Measurements from ENCODE around the gene DET1.
"Not testable (repeated sequence)": the region's sequence is repeated elsewhere in the genome, so short reads cannot be mapped to it uniquely, and the experiment has no call there.

DET1 gene

DNA sequence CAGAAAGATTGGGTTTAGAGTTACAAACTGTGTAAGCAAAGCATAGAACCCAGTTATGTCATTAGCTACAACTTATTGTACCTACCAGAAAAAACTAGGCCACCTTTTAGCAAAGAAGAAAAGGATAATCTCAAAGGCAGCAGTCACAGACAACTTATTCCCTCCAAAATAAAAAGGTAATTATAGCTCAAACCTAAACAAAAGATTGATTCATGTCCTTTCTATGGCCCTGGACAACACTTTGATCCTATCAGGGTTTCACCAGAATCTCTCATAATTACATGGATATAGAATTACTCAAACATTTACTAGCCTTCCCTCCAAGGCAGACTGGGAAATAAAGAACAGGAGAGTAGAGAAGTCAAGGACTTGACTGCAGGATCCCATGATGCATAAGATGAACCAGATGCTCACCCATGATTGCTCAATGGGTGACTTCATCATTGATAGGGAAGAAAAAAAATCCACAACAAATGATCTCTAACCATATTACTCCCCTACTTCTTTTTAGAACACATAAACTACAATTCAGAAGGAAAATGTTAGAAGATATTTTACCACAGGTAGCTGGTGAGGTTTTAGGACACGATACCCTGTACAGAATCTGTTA, 17.4 kb downstream of the DET1 start:
- no peak overlapping the region for H3K27ac ChIP-seq (ENCODE audit: low read length)
- no peak overlapping the region for H2AFZ ChIP-seq (ENCODE audit: low read length)
- no peaks in the 10 kb centered on the region for H3K9me2 ChIP-seq (replicated peaks; ENCODE audit: insufficient read depth, low read length)
- H3K79me2 ChIP-seq (ENCODE audit: low read length) = no peaks in the 10 kb centered on the region
- no peak overlapping the region for H3K4me2 ChIP-seq (ENCODE audit: low read depth, low read length)
- H4K20me1 ChIP-seq (ENCODE audit: insufficient read depth, low read length) = no peaks in the 10 kb centered on the region
- no peaks in the 10 kb centered on the region for H3K9me3 ChIP-seq (replicated peaks; ENCODE audit: insufficient read depth, low read length)
- H3K9ac ChIP-seq (ENCODE audit: low read length) = no peak overlapping the region
- no peaks in the 10 kb centered on the region for H3F3A ChIP-seq (ENCODE audit: insufficient read depth, low read length)
- DNase-seq = no peak
- H3K27me3 ChIP-seq (replicated peaks; ENCODE audit: insufficient read depth, low read length) = no peaks in the 10 kb centered on the region
- no peak overlapping the region for H3K4me3 ChIP-seq (ENCODE audit: low read length)
- TF ChIP-seq EZH2 (optimal IDR thresholded peaks at IDR 0.05; ENCODE audit: low read depth, low read length) = no peak
- TF ChIP-seq, protein P1, sequence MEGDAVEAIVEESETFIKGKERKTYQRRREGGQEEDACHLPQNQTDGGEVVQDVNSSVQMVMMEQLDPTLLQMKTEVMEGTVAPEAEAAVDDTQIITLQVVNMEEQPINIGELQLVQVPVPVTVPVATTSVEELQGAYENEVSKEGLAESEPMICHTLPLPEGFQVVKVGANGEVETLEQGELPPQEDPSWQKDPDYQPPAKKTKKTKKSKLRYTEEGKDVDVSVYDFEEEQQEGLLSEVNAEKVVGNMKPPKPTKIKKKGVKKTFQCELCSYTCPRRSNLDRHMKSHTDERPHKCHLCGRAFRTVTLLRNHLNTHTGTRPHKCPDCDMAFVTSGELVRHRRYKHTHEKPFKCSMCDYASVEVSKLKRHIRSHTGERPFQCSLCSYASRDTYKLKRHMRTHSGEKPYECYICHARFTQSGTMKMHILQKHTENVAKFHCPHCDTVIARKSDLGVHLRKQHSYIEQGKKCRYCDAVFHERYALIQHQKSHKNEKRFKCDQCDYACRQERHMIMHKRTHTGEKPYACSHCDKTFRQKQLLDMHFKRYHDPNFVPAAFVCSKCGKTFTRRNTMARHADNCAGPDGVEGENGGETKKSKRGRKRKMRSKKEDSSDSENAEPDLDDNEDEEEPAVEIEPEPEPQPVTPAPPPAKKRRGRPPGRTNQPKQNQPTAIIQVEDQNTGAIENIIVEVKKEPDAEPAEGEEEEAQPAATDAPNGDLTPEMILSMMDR (IDR thresholded peaks at IDR 0.05; ENCODE audit: low read length) = no peak
- no peak for TF ChIP-seq EZH2phosphoT487 (IDR thresholded peaks at IDR 0.05; ENCODE audit: low read length)
- H3K4me1 ChIP-seq (ENCODE audit: low read length) = no peaks in the 10 kb centered on the region
- H3K36me3 ChIP-seq (replicated peaks; ENCODE audit: insufficient read depth, low read length) = peaks cover 3% of the 10 kb centered on the region; the same call in 1 of the 2 replicates

- no peak overlapping the region for H3K9ac ChIP-seq (ENCODE audit: low read length)
- H3F3A ChIP-seq (ENCODE audit: insufficient read depth, low read length) = no peaks in the 10 kb centered on the region
- H4K20me1 ChIP-seq (ENCODE audit: insufficient read depth, low read length) = no peaks in the 10 kb centered on the region
- H3K4me2 ChIP-seq (ENCODE audit: low read depth, low read length) = no peak overlapping the region
- DNase-seq = no peak
- no peaks in the 10 kb centered on the region for H3K4me1 ChIP-seq (ENCODE audit: low read length)
- H3K27me3 ChIP-seq (replicated peaks; ENCODE audit: insufficient read depth, low read length) = no peaks in the 10 kb centered on the region
- H3K9me2 ChIP-seq (replicated peaks; ENCODE audit: insufficient read depth, low read length) = no peaks in the 10 kb centered on the region
- no peak for TF ChIP-seq EZH2 (optimal IDR thresholded peaks at IDR 0.05; ENCODE audit: low read depth, low read length)
- no peak for TF ChIP-seq EZH2phosphoT487 (IDR thresholded peaks at IDR 0.05; ENCODE audit: low read length)
- TF ChIP-seq, protein P1 (IDR thresholded peaks at IDR 0.05; ENCODE audit: low read length) = no peak
- peaks cover 3% of the 10 kb centered on the region; the same call in 1 of the 2 replicates for H3K36me3 ChIP-seq (replicated peaks; ENCODE audit: insufficient read depth, low read length)
- H3K27ac ChIP-seq (ENCODE audit: low read length) = no peak overlapping the region
- no peaks in the 10 kb centered on the region for H3K79me2 ChIP-seq (ENCODE audit: low read length)
- H3K9me3 ChIP-seq (replicated peaks; ENCODE audit: insufficient read depth, low read length) = no peaks in the 10 kb centered on the region
- no peak overlapping the region for H3K4me3 ChIP-seq (ENCODE audit: low read length)
- H2AFZ ChIP-seq (ENCODE audit: low read length) = no peak overlapping the region
These were observed 20.1 kb downstream of the DET1 start for GRCh38 chr15:88526247-88526879.

DNA sequence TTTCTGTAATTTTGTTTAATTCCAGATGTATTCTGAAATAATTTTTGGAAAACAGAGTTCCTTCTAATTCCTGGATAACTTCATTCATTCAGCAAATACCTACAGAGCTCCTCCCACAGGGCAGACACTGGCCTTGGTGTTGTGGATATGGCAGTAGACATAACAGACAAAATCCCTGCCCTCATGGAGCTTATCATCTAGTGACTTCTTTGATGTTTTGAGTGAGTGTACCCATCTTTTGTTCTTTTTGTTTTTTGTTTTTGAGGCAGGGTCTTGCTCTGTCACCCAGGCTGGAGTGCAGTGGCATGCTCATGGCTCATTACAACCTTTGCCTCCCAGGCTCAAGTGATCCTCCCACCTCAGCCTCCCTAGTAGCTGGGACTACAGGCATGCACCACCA, 21.1 kb downstream of the DET1 start:
- Histone ChIP-seq H3K4me2 (ENCODE audit: low read depth, low read length) (no peak overlapping the region), H2AFZ (ENCODE audit: low read length) (no peak overlapping the region), H3F3A (ENCODE audit: insufficient read depth, low read length) (no peaks in the 10 kb centered on the region), H3K9me3 (replicated peaks; ENCODE audit: insufficient read depth, low read length) (no peaks in the 10 kb centered on the region), H3K27ac (ENCODE audit: low read length) (no peak overlapping the region), H3K4me3 (ENCODE audit: low read length) (no peak overlapping the region), H4K20me1 (ENCODE audit: insufficient read depth, low read length) (no peaks in the 10 kb centered on the region), H3K9me2 (replicated peaks; ENCODE audit: insufficient read depth, low read length) (no peaks in the 10 kb centered on the region), H3K27me3 (replicated peaks; ENCODE audit: insufficient read depth, low read length) (no peaks in the 10 kb centered on the region), H3K4me1 (ENCODE audit: low read length) (no peaks in the 10 kb centered on the region), H3K9ac (ENCODE audit: low read length) (no peak overlapping the region), H3K36me3 (replicated peaks; ENCODE audit: insufficient read depth, low read length) (peaks cover 3% of the 10 kb centered on the region; the same call in 1 of the 2 replicates), H3K79me2 (ENCODE audit: low read length) (no peaks in the 10 kb centered on the region)
- DNase-seq = no peak
- TF ChIP-seq, protein P1 (IDR thresholded peaks at IDR 0.05; ENCODE audit: low read length) = no peak
- TF ChIP-seq EZH2 (optimal IDR thresholded peaks at IDR 0.05; ENCODE audit: low read depth, low read length) = no peak
- TF ChIP-seq EZH2phosphoT487 (IDR thresholded peaks at IDR 0.05; ENCODE audit: low read length) = no peak

DNA sequence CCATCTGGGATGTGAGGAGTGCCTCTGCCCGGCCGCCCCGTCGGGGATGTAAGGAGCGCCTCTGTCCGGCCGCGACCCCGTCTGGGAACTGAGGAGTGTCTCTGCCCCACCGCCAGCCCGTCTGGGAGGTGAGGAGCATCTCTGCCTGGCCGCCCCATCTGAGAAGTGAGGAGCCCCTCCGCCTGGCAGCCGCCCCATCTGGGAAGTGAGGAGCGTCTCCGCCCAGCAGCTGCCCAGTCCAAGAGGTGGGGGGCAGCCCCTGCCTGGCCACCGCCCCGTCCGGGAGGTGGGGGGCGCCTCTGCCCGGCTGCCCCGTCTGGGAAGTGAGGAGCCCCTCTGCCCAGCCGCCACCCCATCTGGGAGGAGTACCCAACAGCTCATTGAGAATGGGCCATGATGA, 22.4 kb downstream of the DET1 start:
- not testable (repeated sequence) for H2AFZ ChIP-seq (ENCODE audit: low read length); H3K4me1 ChIP-seq (ENCODE audit: low read length); H3K9me2 ChIP-seq (replicated peaks; ENCODE audit: insufficient read depth, low read length); H3K9me3 ChIP-seq (replicated peaks; ENCODE audit: insufficient read depth, low read length); H3F3A ChIP-seq (ENCODE audit: insufficient read depth, low read length); H3K9ac ChIP-seq (ENCODE audit: low read length); H3K79me2 ChIP-seq (ENCODE audit: low read length); H4K20me1 ChIP-seq (ENCODE audit: insufficient read depth, low read length); H3K27ac ChIP-seq (ENCODE audit: low read length); H3K4me2 ChIP-seq (ENCODE audit: low read depth, low read length); H3K36me3 ChIP-seq (replicated peaks; ENCODE audit: insufficient read depth, low read length); H3K4me3 ChIP-seq (ENCODE audit: low read length); H3K27me3 ChIP-seq (replicated peaks; ENCODE audit: insufficient read depth, low read length); DNase-seq

Data from MM.1S (cell line).